Posterior cingulate gyrus (tissue), 11 donors: ENCODE data around the gene SLC25A29.

Experiments
- DNase-seq, 10 donors: peaks; one replicate each; pipeline versions ENCODE4 v3.0.0 to v3.0.0-alpha.2; 2020 to 2021; ENCODE audit warnings: mixed read lengths in 3 of 10
- intact Hi-C: fragments of 100-400 bp; cut with DNase I; formaldehyde crosslinking; loops from one replicate; pipeline ENCODE4 v1.15.1; 2023

Gene SLC25A29

DNA sequence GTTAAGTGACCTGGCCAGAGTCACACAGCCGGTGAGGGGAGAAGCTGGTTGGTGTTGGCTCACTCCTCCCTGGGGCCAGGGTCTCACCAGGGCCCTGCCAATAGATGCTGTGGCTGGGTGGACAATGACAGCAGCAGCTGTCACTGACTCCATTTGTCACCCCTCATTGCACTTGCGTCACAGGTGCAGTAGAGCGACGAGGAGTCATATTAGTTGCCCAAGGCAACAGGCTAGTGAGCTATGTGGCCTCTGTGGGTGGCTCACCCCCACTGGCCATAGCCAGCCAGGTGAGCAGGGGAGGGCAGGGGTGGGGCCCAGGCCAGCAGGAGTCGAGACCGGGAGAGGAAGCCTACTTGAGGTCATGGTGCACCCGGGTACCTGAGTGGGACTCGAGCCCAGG is 26.6 kb upstream of the SLC25A29 start:
- intact Hi-C loops, result no loop called here

DNA sequence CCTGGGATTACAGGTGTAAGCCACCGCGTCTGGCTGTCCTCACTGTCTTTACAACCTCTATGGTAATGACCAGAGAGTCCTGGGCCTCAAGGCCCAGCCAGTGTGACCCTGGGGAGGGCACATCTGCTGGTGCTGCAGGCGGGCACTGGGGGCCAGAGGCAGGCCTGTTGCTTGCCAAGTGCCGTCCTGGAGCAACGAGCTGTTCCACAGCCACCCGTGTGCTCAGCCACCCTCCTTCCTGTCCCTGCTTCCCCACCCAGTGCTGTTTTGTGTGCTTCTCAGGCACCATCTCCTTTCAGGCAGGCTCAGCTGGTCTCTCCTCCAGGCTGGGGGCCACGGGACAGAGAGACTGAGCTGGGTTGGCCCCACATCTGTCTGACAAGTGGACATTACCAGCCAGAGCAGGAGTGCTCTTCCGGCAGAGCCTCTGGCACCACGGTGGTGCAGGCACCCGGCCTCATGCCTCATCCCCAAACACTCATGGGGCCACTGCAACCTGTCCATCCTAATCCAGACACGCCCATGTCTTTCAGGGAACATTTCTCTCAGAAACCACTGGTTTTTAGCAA is 25.9 kb upstream of the SLC25A29 start:
- intact Hi-C loops, result no loop called here
- DNase-seq, result peak in 2 of 10 donors; percentile 54 to 62

More for the DNA sequence above, 26.6 kb upstream of the SLC25A29 start:
- peak in 2 of 10 donors; percentile 21 to 29 for DNase-seq

DNA sequence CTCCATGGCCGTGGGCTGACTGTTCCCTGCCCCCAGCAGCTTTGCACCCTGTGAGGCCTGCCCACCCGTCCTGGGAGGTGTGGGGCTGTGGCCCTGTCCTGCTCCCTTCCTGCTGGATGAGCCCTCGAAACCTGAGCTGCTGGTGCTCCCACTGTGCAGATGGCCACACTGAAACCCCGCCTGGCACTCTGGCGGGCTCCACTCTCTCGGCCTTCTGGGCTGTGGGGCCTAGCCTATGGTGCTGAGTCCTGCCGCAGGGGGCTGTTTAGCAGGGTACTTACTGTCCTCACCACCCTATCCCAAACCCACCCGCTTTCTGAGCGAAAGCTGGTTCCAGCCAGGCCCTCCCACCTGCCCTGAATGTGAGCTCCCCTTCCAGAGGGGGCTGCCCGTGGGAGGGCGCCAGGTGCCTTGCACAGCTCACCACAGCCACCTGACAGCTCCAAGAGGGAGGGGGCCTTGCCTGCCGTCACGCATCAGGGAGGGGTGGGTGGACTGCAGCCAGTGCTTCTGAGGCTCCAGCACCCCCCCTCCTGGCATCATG is 24.2 kb upstream of the SLC25A29 start:
- intact Hi-C loops, result no loop called here

DNA sequence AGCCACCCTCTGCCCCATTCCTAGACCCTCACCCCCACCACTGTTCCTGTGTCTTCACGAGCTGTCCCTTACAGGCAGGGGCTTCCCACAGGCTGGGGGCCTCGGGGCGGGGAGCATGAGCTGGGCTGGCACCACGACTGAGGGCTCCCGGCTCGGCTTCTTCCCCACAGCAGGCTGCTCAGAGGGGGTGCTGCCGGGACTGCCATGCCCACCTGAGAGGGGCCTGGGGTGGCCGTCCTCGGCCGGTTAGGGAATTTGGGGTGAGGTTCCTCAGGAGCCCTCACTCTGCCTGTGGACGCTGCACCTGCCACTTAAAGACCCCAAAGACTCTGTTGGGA is 23.7 kb upstream of the SLC25A29 start:
- DNase-seq, result no peak
- intact Hi-C loops, result no loop called here

More for the DNA sequence above, 24.2 kb upstream of the SLC25A29 start:
- peak in 1 of 10 donors; percentile 52 for DNase-seq

DNA sequence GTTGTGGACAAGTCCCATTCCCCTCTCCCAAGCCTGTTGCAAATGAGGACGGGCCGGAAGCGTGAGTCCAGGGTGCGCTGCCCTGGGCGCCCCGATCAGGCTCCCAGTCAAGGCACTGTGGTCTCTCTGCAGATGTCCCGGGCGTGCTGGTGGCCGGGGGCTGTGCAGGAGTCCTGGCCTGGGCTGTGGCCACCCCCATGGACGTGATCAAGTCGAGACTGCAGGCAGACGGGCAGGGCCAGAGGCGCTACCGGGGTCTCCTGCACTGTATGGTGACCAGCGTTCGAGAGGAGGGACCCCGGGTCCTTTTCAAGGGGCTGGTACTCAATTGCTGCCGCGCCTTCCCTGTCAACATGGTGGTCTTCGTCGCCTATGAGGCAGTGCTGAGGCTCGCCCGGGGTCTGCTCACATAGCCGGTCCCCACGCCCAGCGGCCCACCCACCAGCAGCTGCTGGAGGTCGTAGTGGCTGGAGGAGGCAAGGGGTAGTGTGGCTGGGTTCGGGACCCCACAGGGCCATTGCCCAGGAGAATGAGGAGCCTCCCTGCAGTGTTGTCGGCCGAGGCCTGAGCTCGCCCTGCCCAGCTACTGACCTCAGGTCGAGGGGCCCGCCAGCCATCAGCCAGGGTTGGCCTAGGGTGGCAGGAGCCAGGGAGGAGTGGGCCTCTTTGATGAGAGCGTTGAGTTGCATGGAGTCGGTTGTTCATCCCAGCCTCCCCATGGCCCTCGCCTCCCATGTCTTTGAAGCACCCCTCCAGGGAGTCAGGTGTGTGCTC is 23.2 kb upstream of the SLC25A29 start:
- intact Hi-C loops, result no loop called here
- peak in 1 of 10 donors; percentile 53 for DNase-seq

DNA sequence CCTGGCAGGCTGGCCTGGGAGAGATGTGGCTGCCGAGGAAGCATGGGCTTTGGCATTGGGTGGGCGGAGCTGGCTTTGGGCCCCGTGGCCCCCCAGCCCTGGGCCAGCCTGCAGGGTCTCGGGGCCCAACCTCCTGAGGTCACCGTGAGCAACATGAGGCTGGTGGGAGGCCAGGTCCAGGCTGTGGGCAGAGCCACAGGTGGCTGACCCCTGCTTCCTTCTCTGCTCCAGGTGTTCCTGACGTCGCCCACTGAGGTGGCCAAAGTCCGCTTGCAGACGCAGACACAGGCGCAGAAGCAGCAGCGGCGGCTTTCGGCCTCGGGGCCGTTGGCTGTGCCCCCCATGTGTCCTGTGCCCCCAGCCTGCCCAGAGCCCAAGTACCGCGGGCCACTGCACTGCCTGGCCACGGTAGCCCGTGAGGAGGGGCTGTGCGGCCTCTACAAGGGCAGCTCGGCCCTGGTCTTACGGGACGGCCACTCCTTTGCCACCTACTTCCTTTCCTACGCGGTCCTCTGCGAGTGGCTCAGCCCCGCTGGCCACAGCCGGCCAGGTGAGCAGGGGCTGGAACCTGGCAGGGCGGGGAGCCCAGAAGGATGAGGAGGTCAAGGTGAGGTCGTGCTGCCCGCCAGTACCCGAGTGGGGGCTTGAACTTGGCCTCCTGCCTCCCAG is 22.4 kb upstream of the SLC25A29 start:
- intact Hi-C loops, result no loop called here
- peak in 1 of 10 donors; percentile 44 for DNase-seq

DNA sequence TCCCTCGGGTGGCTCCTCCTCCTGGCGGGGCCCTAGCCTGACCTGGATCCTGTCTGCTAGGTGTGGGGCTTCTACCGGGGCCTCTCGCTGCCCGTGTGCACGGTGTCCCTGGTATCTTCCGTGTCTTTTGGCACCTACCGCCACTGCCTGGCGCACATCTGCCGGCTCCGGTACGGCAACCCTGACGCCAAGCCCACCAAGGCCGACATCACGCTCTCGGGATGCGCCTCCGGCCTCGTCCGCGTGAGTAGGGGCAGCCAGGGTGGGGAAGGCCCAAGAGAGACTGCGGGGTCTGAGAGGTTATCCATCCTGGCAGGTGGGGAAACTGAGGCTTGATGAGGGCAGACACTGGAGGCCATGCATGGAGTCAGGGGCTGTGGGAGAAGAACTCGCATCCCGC is 20.9 kb upstream of the SLC25A29 start:
- intact Hi-C loops, result no loop called here
- no peak for DNase-seq

DNA sequence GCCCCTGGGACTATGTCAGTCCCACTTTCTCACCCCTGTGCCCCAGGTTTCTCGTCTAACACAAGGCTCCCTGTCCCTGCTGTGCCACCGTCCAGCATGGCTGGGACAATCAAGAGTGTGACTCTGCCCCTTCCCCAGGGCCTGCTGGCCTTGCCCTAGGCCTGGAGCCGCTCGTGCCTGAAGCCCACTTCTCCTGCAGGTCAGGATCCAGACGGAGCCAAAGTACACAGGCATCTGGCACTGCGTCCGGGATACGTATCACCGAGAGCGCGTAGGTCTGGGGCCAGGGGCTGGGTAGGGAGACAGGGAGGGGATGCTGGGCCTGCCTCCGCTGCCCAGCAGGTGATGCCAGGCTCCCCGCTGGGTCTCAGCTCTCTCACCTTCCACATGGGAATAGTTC is 19.7 kb upstream of the SLC25A29 start:
- DNase-seq, result no peak
- intact Hi-C loops, result no loop called here

DNA sequence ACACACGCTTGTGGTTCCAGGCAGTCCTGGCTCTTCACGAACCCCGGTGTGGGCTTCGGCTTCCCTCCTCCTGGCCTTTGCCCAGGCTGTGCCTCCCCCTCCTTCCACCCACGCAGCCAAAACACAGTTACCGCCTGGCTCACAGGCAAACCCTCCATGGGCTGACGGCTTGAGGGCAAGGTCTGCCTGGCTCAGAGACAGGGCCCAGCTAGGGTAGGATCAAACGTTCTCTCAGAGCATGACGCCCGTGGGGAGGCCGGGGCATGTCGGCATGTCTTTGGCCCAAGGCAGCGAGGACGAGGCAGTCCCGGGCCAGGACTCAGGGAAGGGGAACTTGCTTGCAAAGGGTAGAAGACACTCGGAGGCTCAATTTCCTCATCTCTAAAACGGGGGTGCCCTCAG is 19.0 kb upstream of the SLC25A29 start:
- DNase-seq, result peak in 1 of 10 donors; percentile 64
- intact Hi-C loops, result no loop called here

DNA sequence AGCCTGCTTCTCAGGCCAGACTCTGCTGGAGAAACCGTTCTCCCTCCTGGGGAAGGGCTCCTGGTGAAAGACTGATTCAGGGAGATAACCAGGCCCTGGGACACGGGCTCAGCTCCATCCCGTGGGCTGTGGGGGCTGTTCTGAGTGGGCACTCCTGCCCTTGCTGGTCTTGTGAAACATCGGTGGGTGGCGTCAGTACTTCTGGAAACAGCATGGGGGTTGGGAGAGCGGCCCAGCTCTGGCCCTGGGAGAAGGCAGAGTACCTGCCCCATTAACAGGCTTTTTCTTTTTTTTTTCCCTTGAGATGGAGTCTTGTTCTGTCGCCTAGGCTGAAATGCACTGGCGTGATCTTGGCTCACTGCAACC is 17.7 kb upstream of the SLC25A29 start:
- intact Hi-C loops, result no loop called here
- peak in 1 of 10 donors; percentile 54 for DNase-seq

DNA sequence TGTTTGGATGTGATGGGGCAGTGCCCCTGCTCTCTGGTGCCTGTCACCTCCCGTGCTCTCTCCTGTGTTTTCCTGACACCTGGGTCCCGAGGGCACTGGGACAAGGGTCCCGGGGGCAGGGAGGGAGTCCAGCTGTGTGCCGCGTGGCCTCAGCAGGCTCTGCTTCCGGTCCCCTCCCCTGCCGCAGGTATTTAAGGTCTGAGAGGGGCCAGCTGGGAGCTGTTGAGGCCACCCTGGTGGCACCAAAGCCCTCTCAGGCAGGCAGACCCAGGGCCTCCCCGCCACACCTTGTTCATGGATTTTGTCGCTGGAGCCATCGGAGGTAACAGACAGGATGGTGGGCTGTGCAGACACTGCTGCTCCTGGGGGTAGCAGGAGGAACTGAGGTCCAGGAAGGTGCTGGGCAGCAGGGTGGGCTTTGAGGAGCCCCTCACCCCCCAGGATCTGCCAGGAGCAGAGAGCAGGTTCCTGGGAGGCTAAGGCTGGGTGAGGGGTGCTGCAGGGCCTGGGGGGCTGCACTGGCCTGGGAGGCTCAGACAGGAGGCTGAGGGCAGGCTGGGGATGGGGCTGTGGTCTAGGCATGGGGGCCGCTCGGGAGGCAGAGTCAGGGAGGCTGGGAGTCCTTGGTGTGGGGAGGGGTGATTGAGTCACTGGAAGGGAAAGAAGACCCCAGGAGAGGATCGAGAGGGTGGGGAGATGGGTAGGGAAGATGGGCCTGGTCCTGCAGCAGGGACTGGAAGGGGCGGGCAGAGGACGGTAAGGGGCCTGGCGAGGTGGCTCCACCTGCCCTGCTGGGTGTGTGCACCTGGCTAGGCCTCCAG is 17.1 kb upstream of the SLC25A29 start, which contains the start of gene SLC25A47:
SLC25A47 (plus strand) TSS at position 219 of the 821 bp plus-strand sequence; CDS start at position 295, 76 bp downstream.
- peak in 1 of 10 donors; percentile 42 for DNase-seq

DNA sequence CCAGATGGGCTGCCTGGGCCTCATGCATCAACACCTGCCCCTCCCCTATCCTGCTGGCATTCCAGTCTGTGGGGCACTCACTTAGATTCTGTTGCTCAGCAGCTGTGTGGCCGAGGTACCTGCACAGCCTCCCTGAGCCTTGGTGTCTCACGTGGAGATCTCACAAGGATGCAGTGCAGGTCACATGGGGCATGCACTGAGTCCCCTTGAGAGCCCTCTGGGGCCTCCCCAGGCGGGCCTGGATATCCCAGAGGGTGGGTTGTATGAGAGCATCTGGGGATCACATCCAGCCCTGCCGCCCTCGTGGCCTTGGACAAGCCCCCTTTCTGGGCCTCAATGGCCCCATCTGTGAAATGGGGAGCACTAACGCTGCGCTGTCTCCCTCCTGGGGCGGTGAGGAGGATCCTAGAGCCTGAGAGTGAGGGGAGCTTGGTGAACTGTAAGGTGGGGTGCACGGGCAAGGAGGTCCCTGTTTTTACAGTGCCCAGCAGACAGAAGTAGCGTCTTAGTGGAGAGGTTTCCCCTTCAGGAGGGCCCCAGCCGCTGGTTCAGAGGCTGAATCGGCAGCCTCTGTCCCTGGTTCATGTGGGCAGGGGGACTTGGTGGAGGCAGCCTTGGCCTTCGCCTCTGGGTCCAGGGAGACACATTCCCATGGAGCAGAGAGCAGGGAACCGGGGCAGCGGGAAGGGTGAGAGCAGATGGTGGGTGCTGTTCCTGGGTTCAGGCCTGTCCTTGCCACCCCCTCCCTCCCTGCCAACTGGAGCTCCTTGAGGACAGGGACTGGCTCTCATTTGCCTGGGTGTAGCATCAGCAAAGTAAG is 16.1 kb upstream of the SLC25A29 start:
- DNase-seq, result no peak
- intact Hi-C loops, result no loop called here

More for the DNA sequence above, 17.1 kb upstream of the SLC25A29 start, which contains the start of gene SLC25A47:
- intact Hi-C loops, result no loop called here

DNA sequence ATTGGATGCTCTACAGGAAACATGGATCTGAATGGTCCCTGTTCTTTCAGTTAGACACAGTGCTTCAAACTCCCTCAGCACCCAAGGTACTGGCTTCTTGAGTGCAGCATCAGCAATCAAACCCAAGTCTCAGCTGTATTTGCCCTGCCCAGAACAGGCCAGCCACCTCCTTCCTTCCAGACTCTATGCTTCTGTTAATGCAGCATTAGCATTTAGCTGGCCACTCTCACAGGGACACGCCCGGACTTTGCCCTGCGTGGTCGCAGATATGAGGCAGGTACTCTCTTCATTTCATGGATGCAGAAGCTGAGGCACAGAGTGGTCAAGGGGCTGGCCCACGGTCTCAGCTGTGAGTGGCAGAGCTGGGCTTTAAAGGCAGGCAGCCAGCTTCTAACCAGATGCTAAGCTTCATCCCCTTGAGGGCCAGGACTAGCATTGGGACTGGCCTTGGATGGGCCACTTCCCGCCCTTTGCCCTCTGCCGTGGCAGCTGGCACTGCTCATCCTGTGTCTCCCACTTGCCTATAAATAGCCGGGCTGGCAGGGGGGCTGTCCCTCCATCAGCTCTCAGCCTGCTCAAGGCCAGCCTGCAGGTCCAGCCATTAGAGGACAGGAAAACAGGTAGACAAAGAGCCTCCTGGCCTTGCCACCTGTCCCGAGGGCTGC is 15.4 kb upstream of the SLC25A29 start:
- DNase-seq, result no peak
- intact Hi-C loops, result no loop called here

DNA sequence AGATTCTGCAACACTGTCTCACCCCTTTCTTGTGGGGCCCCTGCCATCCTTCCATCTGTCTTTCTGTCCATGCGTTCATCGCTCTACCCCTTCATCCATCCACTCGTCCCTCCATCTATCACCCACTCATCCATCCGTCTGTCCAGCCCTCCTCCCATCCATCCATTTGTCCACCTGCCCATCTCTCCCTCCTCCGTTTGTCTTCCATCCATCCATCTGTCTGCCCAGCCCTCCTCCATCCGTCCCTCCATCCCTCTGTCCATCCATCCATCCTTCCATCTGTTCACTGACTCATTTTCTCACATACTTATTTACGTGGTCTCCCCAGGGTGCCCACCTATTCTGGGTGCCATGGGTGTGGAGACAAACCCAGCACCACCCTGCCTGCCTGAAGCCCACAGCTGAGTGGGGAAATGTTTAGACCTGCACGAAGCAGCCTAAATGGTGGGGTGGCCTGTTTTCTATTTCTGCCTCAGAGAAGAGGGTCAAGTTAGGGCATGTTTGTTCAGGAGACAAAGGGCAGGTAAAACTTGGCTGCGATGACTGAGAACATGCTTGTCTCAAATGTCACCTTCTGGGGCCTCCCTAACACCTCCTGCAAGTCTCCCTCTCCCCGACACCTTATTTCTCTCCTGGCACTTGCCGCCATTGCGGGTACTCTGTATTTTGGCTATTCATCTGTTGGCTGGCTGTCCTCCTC is 14.1 kb upstream of the SLC25A29 start:
- intact Hi-C loops, result no loop called here
- no peak for DNase-seq

DNA sequence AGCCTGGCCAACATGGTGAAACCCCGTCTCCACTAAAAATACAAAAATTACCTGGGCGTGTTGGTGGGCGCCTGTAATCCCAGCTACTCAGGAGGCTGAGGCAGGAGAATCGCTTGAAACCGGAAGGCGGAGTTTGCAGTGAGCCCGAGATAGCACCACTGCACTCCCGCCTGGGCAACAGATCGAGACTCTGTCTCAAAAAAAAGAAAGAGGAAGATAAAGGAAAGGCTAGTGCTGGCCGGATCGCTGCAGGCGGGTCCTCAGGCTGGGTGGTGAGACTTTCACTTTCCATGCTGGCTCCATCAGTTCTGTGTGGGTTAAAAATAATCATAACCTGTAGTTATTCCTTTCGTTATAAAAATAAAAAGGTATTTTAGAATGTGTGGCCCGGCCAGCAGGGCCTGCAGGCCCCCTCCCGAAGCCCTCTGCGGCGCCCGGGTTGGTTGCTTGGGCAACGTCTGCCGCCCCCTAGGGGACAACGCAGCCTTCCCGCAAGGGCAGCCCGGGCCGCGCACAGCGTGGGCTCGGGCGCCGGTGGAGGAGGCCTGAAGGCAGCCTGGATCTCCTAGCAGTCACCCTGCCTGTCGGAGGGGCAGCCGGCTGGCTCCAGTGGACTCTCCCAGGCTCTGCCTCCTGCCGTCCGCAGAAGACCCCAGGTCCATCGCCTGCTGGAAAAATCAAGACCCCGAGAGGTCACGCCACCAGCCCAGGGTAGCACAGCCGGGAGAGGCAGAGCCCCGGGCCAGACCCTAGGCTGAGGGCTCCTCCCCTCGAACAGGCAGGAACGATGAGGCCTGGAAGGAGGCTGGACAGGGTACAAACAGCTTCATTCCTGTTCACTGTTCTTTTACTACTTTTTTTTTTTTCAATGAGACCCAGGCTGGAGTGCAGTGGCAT is 11.9 kb upstream of the SLC25A29 start:
- peak in 5 of 10 donors; percentile 45 to 91 (median 52) for DNase-seq
- intact Hi-C loops, result no loop called here

DNA sequence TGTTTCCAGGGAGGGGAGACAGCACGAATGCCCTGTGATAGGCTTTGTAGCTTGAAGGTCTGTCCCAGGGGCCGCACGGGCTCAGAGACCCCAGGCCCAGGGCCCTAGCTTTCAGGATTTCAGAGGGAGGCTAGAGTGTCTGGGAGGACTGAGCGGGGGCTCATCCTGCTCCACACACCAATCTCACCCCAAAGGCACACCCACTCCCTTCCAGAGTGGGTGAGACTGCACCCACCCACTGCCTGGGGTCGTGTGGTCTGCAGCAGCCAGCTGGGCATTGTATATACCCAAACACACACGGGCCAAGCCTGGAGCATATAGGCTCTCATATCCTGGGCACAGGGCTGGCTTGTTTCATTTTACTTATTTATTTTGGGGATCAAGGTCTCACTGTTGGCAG is 11.1 kb upstream of the SLC25A29 start:
- DNase-seq, result no peak
- intact Hi-C loops, result no loop called here

DNA sequence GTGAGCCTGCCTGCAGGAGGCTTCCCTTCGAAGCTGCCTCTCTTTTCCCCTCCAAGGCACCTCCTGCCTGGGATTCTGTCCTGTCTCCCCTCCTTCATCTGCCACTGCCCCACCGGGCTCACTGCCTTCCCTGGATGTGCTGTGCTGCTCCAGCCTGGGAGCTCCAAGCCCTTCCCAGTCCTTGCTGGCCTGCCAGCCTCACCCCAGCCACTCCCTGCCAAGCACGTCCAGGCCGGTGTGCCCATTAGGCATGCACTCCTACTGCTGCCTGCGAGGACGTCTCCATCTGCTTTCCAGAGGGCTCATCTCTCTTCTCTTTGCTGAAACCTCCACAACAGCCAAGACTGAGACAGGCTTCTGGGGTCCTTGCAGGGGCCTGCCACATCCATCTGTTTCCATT is 8.5 kb upstream of the SLC25A29 start:
- no peak for DNase-seq
- intact Hi-C loops, result no loop called here
